AG04450 (cell line): ENCODE data around the gene DERL2. TPM values are rescaled to one million over a fixed set of nuclear protein-coding genes. Genes with fewer than 3 reads are reported as not detected.

Experiments
- CTCF ChIA-PET: fragments of 300-600, 350-600 bp; formaldehyde crosslinking; extraction: SDS; loops from one replicate; lab custom pipeline; 2022; ENCODE audit warnings: antibody characterized with exemption, inconsistent platforms; lab: Charles Lee
- POLR2A ChIA-PET: fragments of 350-600 bp; formaldehyde crosslinking; extraction: SDS; loops from one replicate; lab custom pipeline; 2021; ENCODE audit warnings: antibody characterized with exemption, inconsistent platforms; lab: Yijun Ruan, JAX
- DNase-seq: peaks from one replicate; pipeline ENCODE4 v3.0.0-alpha.2; 2011; ENCODE audit warnings: low read depth, low spot score
- H3K27ac ChIP-seq: one replicate; pipeline ENCODE4 v1.5.1; 2012; ENCODE audit warnings: low read depth, low read length, control low read depth
- H3K27me3 ChIP-seq: one replicate; pipeline ENCODE4 v1.6.0; 2012; ENCODE audit warnings: low read length; ENCODE audit not compliant: control insufficient read depth, insufficient read depth
- H3K4me3 ChIP-seq: 2 replicates; pipeline ENCODE4 v1.5.1; 2011; ENCODE audit warnings: mild to moderate bottlenecking, low read depth, low read length, control low read depth
- H3K9me3 ChIP-seq: 2 replicates; pipeline ENCODE4 v1.5.1; 2012; ENCODE audit warnings: low read length; ENCODE audit not compliant: control insufficient read depth, insufficient read depth
- polyA plus RNA-seq: library from polyadenylated mRNA; depleted of rRNA; stranded (reverse); fragments of >200 nt; gene quantifications from 2 replicates; pipeline ENCODE4 v1.2.3, GENCODE V29; 2011
- TF ChIP-seq, protein P1 (sequence below): IDR thresholded peaks from 2 replicates; pipeline ENCODE4 v1.5.1; 2011; ENCODE audit warnings: low read depth, low read length, control low read depth, inconsistent platforms

DERL2 gene
- polyA plus RNA-seq, 1 experiment: 101 TPM

DNA sequence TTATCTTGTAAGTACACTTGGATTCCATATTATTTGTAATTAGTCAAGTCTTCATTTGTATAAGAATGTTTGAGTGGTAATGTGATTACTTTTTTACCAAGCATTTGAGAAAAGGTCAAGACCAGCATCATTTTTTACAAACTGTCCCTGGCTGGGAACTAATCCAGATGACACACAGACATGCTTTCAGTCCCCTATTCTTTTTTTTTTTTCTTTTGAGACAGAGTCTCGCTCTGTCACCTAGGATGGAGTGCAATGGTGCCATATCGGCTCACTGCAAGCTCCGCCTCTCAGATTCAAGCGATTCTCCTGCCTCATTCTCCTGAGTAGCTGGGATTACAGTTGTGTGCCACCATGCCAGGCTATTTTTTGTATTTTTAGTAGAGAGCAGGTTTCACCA lies 4.5 kb downstream of the DERL2 start:
- no peak overlapping the region for H3K27ac ChIP-seq
- H3K27me3 ChIP-seq: no peaks in the 10 kb centered on the region
- TF ChIP-seq, protein P1, sequence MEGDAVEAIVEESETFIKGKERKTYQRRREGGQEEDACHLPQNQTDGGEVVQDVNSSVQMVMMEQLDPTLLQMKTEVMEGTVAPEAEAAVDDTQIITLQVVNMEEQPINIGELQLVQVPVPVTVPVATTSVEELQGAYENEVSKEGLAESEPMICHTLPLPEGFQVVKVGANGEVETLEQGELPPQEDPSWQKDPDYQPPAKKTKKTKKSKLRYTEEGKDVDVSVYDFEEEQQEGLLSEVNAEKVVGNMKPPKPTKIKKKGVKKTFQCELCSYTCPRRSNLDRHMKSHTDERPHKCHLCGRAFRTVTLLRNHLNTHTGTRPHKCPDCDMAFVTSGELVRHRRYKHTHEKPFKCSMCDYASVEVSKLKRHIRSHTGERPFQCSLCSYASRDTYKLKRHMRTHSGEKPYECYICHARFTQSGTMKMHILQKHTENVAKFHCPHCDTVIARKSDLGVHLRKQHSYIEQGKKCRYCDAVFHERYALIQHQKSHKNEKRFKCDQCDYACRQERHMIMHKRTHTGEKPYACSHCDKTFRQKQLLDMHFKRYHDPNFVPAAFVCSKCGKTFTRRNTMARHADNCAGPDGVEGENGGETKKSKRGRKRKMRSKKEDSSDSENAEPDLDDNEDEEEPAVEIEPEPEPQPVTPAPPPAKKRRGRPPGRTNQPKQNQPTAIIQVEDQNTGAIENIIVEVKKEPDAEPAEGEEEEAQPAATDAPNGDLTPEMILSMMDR: no peak
- DNase-seq: no peak
- H3K4me3 ChIP-seq: no peak overlapping the region
- no peaks in the 10 kb centered on the region for H3K9me3 ChIP-seq
- ChIA-PET POLR2A (no interaction called here), CTCF (no interaction called here)

DNA sequence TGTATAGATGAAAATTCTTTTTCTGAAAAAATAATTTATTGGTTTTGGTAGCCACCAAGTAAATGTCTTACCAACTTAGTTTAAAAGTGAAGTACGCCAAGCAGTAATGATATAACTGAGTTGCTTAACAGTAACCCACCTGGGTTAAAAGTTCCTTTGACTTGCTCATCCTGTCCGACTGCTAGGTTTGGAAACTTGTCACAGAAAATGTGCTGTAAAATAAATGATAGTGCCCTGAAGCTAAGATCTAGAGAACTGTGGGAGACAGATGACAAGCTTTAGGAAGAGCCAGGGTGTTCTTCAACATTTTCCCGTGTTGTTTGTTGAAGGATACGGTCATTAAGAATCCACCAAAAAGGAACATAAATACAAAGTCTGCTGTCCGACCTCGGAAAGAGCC lies 5.0 kb downstream of the DERL2 start:
- Histone ChIP-seq H3K4me3 (no peak overlapping the region), H3K27ac (no peak overlapping the region), H3K27me3 (no peaks in the 10 kb centered on the region), H3K9me3 (no peaks in the 10 kb centered on the region)
- POLR2A ChIA-PET: no interaction called here
- CTCF ChIA-PET: interaction anchor here (0.6 kb wide), 1 partner anchor 167 kb away, joined by 3 read pairs; no protein-coding TSS in a partner anchor
- DNase-seq: no peak
- TF ChIP-seq, protein P1: no peak

DNA sequence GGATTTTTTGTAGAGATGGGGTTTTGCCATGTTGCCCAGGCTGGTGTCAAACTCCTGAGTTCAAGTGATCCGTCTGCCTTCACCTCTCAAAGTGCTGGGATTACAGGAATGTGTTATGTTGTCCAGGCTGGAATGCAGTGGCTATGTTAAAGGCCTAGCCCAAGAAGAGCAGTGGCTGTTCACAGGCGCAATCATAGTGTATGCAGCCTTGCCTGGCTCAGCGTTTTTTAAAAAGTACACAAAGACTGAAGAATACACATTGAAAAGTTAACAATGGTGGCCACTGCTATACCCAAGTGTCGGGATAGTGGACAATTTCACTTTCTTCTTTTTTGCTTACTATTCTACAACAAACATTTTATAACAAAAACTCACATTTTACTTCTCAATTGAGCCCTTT lies 7.0 kb downstream of the DERL2 start:
- H3K4me3 ChIP-seq: no peak overlapping the region
- TF ChIP-seq, protein P1: no peak
- no peak for DNase-seq
- H3K27me3 ChIP-seq: no peaks in the 10 kb centered on the region
- CTCF ChIA-PET: interaction anchor here (1.9 kb wide), 1 partner anchor 40 kb away, joined by 8 read pairs; the partner anchor contains the start of gene C1QBP
- H3K9me3 ChIP-seq: no peaks in the 10 kb centered on the region
- H3K27ac ChIP-seq: no peak overlapping the region
- POLR2A ChIA-PET: no interaction called here

DNA sequence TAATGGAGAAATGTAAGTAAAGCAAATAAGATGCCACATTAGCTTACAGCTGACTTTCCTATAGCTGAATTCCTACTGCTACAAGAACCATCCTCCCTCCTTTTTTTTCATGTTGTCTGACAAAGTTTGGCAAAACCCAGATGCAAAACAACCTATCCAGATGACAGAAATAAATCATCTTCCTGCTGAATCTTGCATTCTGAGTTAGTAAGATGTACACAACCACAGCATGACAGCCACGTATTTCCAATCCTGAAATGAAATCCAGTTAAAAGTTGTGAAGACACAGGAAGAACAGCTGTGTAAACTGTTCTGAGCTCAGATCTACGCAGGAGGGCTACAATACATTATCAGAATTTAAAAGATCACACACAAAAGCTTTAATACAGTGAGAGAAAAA lies 12.1 kb downstream of the DERL2 start:
- ChIA-PET CTCF (interaction anchor here (0.9 kb wide), 1 partner anchor 35 kb away, joined by 5 read pairs; the partner anchor contains the start of gene C1QBP), POLR2A (no interaction called here)
- Histone ChIP-seq H3K9me3 (no peaks in the 10 kb centered on the region; the same call in 1 of the 2 replicates), H3K4me3 (no peak overlapping the region), H3K27ac (no peak overlapping the region), H3K27me3 (no peaks in the 10 kb centered on the region)
- DNase-seq: no peak
- TF ChIP-seq, protein P1: no peak

DNA sequence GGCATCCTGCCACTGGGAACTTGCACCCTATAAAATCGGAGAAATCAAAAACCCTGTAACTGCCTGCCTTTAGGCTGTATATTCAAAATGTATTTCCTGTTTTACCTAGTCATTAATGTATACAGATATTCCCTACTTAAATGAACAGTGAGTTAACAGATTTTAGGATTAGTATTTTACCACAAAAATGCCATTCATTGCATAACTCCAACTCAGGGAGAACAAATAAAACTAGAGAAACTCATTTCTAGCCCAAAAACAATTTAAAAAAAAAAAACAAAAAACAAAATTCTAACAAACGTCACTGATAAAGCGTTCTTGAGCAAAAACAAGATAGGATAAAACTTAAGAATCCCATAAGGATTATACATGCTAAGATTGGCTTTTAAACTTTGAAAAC lies 13.5 kb downstream of the DERL2 start:
- DNase-seq: no peak
- CTCF ChIA-PET: no interaction called here

More for the DNA sequence above, 13.5 kb downstream of the DERL2 start:
- Histone ChIP-seq H3K27ac (no peak overlapping the region), H3K4me3 (no peak overlapping the region), H3K9me3 (no peaks in the 10 kb centered on the region; the same call in 1 of the 2 replicates), H3K27me3 (no peaks in the 10 kb centered on the region)
- POLR2A ChIA-PET: no interaction called here
- TF ChIP-seq, protein P1: no peak
